HFFc6 (cell line): ENCODE data around the gene CASKIN1. TPM values are rescaled to one million over a fixed set of nuclear protein-coding genes. Genes with fewer than 3 reads are reported as not detected.
A peak's percentile ranks its signal among the peaks of the same experiment; 100 is the strongest.

Experiments
- DNase-seq: peaks from one replicate; pipeline ENCODE4 v3.0.0-alpha.2; 2018
- H3K27ac Mint-ChIP-seq: 2 replicates; pipeline ENCODE4 v1.8.0; 2020; ENCODE audit warnings: mild to moderate bottlenecking, mixed read lengths
- H3K27me3 Mint-ChIP-seq: 2 replicates; pipeline ENCODE4 v1.8.0; 2021; ENCODE audit warnings: mild to moderate bottlenecking, moderate library complexity, mixed read lengths; ENCODE audit not compliant: insufficient read depth
- H3K36me3 Mint-ChIP-seq: 2 replicates; pipeline ENCODE4 v1.8.0; 2021; ENCODE audit warnings: low read depth, mixed read lengths
- H3K4me1 Mint-ChIP-seq: 2 replicates; pipeline ENCODE4 v1.8.0; 2020; ENCODE audit warnings: low read depth, mixed read lengths
- H3K4me3 Mint-ChIP-seq: 2 replicates; pipeline ENCODE4 v1.8.0; 2020; ENCODE audit warnings: mild to moderate bottlenecking, moderate library complexity, mixed read lengths
- H3K9me3 Mint-ChIP-seq: 2 replicates; pipeline ENCODE4 v1.8.0; 2020; ENCODE audit warnings: mild to moderate bottlenecking, mixed read lengths
- total RNA-seq, 6 experiments: library from RNA; stranded (reverse); fragmentation: NEBNext Ultra II Directional; extraction: Animal tissue kit (Norgen Biotek cat#: 25700); gene quantifications; 2 replicates in 1 of 6; 3 replicates in 5 of 6; pipeline ENCODE4 v1.2.3, GENCODE V29; 2021
- TF ChIP-seq, protein P1 (sequence below): fragments of 200-600 bp; sonication (generic); IDR thresholded peaks from 2 replicates; pipeline ENCODE4 v1.5.0; 2021; ENCODE audit warnings: antibody characterized with exemption, mild to moderate bottlenecking

Gene CASKIN1
- total RNA-seq, 6 experiments from 2014 or later = 0.06 to 0.56 (median 0.11) TPM

DNA sequence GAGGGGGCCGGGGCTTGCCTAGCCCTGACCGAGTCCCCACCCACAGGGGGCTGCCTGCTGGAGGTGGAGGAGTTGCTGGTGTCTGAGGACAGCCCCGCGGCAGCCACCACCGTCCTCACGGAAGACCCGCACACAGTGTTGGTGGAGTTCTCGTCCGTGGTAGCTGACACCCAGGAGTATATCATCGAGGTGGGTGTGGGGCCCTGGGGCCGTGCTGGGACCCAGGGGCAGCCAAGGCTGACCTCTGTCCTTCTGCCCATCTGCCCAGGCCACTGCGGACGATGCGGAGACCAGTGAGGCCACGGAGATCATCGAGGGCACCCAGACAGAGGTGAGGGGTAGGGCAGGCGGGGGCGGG, 38.4 kb upstream of the CASKIN1 start:
- Mint-ChIP-seq H3K27me3 (no peaks in the 10 kb centered on the region; the same call in none of the 2 replicates), H3K36me3 (peaks cover 4% of the 10 kb centered on the region; the same call in 1 of the 2 replicates), H3K4me3 (no peak overlapping the region), H3K4me1 (no peaks in the 10 kb centered on the region), H3K9me3 (no peaks in the 10 kb centered on the region), H3K27ac (no peak overlapping the region)
- TF ChIP-seq, protein P1, sequence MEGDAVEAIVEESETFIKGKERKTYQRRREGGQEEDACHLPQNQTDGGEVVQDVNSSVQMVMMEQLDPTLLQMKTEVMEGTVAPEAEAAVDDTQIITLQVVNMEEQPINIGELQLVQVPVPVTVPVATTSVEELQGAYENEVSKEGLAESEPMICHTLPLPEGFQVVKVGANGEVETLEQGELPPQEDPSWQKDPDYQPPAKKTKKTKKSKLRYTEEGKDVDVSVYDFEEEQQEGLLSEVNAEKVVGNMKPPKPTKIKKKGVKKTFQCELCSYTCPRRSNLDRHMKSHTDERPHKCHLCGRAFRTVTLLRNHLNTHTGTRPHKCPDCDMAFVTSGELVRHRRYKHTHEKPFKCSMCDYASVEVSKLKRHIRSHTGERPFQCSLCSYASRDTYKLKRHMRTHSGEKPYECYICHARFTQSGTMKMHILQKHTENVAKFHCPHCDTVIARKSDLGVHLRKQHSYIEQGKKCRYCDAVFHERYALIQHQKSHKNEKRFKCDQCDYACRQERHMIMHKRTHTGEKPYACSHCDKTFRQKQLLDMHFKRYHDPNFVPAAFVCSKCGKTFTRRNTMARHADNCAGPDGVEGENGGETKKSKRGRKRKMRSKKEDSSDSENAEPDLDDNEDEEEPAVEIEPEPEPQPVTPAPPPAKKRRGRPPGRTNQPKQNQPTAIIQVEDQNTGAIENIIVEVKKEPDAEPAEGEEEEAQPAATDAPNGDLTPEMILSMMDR = no peak
- DNase-seq = no peak

DNA sequence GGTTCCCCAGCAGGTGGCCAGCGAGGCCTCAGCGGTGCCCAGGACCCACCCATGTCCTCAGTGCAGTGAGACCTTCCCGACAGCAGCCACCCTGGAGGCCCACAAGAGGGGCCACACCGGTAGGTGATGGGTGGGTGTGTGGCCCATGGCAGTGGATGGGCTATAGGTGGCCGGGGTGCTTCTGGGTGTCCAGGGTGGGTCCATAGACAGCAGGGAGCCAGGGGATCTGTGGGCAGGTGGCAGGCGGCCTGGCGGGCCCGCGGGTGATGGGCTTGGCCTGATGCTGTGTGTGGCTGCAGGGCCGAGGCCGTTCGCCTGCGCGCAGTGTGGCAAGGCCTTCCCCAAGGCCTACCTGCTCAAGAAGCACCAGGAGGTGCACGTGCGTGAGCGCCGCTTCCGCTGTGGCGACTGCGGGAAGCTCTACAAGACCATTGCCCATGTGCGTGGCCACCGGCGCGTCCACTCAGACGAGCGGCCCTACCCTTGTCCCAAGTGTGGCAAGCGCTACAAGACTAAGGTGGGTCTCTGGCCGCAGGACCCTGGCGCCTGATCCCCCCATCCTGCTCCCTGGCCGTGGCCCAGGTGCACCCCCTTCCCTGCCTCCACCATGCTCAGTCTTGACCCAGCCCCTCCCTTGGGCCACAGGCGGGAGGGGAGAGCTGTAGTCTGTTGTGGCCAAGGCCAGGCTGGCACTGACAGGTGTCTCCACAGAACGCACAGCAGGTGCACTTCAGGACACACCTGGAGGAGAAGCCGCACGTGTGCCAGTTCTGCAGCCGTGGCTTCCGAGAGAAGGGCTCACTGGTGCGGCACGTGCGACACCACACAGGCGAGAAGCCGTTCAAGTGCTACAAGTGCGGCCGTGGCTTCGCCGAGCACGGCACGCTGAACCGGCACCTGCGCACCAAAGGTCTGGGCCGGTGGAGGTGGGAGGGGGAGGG, 37.7 kb upstream of the CASKIN1 start:
- TF ChIP-seq, protein P1 = peak; percentile 34
- Mint-ChIP-seq H3K4me3 (no peak overlapping the region), H3K9me3 (no peaks in the 10 kb centered on the region), H3K27ac (no peak overlapping the region), H3K4me1 (no peaks in the 10 kb centered on the region), H3K36me3 (peaks cover 4% of the 10 kb centered on the region; the same call in 1 of the 2 replicates), H3K27me3 (no peaks in the 10 kb centered on the region; the same call in none of the 2 replicates)
- no peak for DNase-seq

DNA sequence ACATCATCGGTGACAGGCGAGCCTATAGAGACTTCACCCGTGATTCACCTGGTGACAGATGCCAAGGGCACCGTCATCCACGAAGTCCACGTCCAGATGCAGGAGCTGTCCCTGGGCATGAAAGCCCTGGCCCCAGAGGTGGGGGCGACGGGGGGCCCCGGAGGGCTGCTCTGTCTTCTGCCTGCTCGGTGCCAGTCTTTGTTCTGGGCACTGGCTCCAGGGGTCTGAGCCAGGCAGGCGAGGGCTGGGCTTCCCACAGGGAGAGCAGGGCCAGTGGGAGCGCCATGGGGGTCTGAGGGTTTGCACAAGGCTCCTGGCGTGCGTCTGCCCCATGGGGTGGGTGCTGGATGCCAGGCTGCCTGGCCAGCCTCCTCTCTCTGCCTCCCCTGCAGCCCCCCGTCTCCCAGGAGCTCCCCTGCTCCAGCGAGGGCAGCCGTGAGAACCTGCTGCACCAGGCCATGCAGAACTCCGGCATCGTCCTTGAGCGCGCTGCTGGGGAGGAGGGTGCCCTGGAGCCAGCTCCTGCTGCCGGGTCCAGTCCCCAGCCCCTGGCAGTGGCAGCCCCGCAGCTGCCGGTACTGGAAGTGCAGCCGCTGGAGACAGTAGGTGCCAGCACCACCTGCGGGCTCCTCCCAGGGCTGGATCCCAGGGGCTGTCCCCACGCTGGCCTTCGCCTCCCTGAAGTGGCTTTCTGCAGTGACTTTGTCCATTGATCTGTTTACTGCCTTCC, 36.8 kb upstream of the CASKIN1 start:
- Mint-ChIP-seq H3K9me3 (no peaks in the 10 kb centered on the region), H3K4me1 (no peaks in the 10 kb centered on the region), H3K27ac (no peak overlapping the region), H3K27me3 (no peaks in the 10 kb centered on the region; the same call in none of the 2 replicates), H3K36me3 (peaks cover 4% of the 10 kb centered on the region; the same call in 1 of the 2 replicates), H3K4me3 (no peak overlapping the region)
- no peak for DNase-seq
- TF ChIP-seq, protein P1 = no peak

DNA sequence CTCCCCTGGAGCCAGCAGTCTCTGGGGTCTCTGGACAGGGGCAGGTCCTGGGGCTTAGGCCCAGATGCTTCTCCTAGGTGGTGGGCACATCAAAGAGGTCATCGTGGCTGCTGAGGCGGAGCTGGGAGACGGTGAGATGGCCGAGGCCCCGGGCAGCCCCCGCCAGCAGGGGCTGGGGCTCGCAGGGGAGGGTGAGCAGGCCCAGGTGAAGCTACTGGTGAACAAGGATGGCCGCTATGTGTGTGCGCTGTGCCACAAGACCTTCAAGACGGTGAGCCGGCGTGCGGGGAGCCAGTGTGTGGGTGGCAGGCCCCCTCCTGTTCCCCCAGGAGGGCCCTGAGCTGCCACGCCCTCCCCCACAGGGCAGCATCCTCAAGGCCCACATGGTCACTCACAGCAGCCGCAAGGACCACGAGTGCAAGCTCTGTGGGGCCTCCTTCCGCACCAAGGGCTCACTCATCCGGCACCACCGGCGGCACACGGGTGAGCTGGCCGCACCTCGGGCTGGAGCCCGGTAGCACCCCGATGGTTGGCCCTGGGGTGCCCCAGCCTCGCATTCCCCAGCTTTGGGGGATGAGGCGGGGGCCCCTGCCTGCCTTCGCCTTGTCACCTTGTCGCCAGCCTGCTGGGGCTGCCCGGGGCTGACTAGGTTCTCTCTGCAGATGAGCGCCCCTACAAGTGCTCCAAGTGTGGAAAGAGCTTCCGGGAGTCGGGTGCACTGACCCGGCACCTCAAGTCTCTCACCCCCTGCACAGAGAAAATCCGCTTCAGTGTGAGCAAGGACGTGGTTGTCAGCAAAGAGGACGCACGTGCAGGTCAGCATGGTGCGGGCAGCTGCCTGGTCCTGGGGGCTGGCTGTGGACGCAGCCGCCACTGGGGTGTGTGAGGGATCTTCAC, 35.9 kb upstream of the CASKIN1 start:
- H3K27me3 Mint-ChIP-seq = no peaks in the 10 kb centered on the region; the same call in none of the 2 replicates
- H3K27ac Mint-ChIP-seq = no peak overlapping the region
- H3K4me3 Mint-ChIP-seq = no peak overlapping the region
- DNase-seq = no peak
- peaks cover 4% of the 10 kb centered on the region; the same call in 1 of the 2 replicates for H3K36me3 Mint-ChIP-seq
- H3K9me3 Mint-ChIP-seq = no peaks in the 10 kb centered on the region
- TF ChIP-seq, protein P1 = no peak
- no peaks in the 10 kb centered on the region for H3K4me1 Mint-ChIP-seq
